ENCODE data around the gene MINDY4.

DNA sequence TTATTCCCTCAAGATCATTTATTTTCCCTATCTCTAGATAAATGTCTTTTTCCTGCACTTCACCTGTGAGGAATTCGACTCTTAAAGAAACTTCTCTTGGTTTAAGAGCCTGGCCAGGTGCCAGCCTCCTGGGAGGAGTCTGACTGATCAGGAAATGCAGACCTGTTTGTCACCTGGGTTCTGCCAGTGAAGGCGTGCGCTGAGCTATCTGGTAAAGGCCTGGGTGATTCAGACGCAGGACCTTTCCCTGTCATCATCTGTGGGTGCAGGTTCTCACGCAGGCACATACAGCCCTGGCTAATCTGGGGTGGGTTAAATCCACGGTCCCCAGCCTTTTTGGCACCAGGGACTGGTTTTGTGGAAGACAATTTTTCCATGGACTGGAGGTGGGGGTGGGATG is 75.2 kb downstream of the MINDY4 start:
- TF ChIP-seq, protein P1, sequence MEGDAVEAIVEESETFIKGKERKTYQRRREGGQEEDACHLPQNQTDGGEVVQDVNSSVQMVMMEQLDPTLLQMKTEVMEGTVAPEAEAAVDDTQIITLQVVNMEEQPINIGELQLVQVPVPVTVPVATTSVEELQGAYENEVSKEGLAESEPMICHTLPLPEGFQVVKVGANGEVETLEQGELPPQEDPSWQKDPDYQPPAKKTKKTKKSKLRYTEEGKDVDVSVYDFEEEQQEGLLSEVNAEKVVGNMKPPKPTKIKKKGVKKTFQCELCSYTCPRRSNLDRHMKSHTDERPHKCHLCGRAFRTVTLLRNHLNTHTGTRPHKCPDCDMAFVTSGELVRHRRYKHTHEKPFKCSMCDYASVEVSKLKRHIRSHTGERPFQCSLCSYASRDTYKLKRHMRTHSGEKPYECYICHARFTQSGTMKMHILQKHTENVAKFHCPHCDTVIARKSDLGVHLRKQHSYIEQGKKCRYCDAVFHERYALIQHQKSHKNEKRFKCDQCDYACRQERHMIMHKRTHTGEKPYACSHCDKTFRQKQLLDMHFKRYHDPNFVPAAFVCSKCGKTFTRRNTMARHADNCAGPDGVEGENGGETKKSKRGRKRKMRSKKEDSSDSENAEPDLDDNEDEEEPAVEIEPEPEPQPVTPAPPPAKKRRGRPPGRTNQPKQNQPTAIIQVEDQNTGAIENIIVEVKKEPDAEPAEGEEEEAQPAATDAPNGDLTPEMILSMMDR (conservative IDR thresholded peaks at IDR 0.05 in 1 of 2, IDR thresholded peaks at IDR 0.05 in 1 of 2; ENCODE audit: low read depth in 1 of 2, low read length in 2 of 2), result no peak
- no peak for TF ChIP-seq EZH2 (IDR thresholded peaks at IDR 0.05; ENCODE audit: low read length, missing control alignments)
